ENCODE measurements around the gene TMEM165.
A peak's percentile ranks its signal among the peaks of the same experiment; 100 is the strongest.

TMEM165 gene

GRCh38 chr4:55386073-55386472 is 9.7 kb upstream of the TMEM165 start:
- H3K27me3 Mint-ChIP-seq (ENCODE audit: low read depth): peaks cover 4% of the 10 kb centered on the region

GRCh38 chr4:55386840-55387239 is 8.9 kb upstream of the TMEM165 start:
- no peak overlapping the region for H3K4me3 Mint-ChIP-seq
- no peaks in the 10 kb centered on the region for H3K36me3 Mint-ChIP-seq (ENCODE audit: low read depth)
- TF ChIP-seq, protein P1, sequence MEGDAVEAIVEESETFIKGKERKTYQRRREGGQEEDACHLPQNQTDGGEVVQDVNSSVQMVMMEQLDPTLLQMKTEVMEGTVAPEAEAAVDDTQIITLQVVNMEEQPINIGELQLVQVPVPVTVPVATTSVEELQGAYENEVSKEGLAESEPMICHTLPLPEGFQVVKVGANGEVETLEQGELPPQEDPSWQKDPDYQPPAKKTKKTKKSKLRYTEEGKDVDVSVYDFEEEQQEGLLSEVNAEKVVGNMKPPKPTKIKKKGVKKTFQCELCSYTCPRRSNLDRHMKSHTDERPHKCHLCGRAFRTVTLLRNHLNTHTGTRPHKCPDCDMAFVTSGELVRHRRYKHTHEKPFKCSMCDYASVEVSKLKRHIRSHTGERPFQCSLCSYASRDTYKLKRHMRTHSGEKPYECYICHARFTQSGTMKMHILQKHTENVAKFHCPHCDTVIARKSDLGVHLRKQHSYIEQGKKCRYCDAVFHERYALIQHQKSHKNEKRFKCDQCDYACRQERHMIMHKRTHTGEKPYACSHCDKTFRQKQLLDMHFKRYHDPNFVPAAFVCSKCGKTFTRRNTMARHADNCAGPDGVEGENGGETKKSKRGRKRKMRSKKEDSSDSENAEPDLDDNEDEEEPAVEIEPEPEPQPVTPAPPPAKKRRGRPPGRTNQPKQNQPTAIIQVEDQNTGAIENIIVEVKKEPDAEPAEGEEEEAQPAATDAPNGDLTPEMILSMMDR (IDR thresholded peaks at IDR 0.05; ENCODE audit: unreplicated experiment in 3 of 3): no peak
- H3K27ac Mint-ChIP-seq: no peak overlapping the region
- peaks cover 4% of the 10 kb centered on the region for H3K27me3 Mint-ChIP-seq (ENCODE audit: low read depth)
- no peaks in the 10 kb centered on the region for H3K9me3 Mint-ChIP-seq
- H3K4me1 Mint-ChIP-seq: no peaks in the 10 kb centered on the region

More at GRCh38 chr4:55386073-55386472, 9.7 kb upstream of the TMEM165 start:
- no peaks in the 10 kb centered on the region for H3K4me1 Mint-ChIP-seq
- H3K9me3 Mint-ChIP-seq: no peaks in the 10 kb centered on the region
- H3K36me3 Mint-ChIP-seq (ENCODE audit: low read depth): no peaks in the 10 kb centered on the region
- H3K4me3 Mint-ChIP-seq: no peak overlapping the region
- no peak overlapping the region for H3K27ac Mint-ChIP-seq
- TF ChIP-seq, protein P1 (IDR thresholded peaks at IDR 0.05; ENCODE audit: unreplicated experiment in 3 of 3): no peak

GRCh38 chr4:55393461-55394320 is 2.1 kb upstream of the TMEM165 start:
- Mint-ChIP-seq H3K4me1 (peaks cover 21% of the 10 kb centered on the region), H3K27ac (no peak overlapping the region), H3K27me3 (ENCODE audit: low read depth) (no peaks in the 10 kb centered on the region), H3K36me3 (ENCODE audit: low read depth) (no peaks in the 10 kb centered on the region), H3K9me3 (no peaks in the 10 kb centered on the region), H3K4me3 (peak overlapping the region; percentile 71 to 98 (median 82))
- TF ChIP-seq, protein P1 (IDR thresholded peaks at IDR 0.05; ENCODE audit: unreplicated experiment in 3 of 3): no peak

GRCh38 chr4:55395218-55395528 is 584 bp upstream of the TMEM165 start:
- peaks cover 29% of the 10 kb centered on the region for H3K4me1 Mint-ChIP-seq
- peaks cover 6% of the 10 kb centered on the region for H3K36me3 Mint-ChIP-seq (ENCODE audit: low read depth)
- peak overlapping the region; percentile 94 to 98 (median 95) for H3K4me3 Mint-ChIP-seq
- no peaks in the 10 kb centered on the region for H3K9me3 Mint-ChIP-seq
- peak overlapping the region; percentile 87 to 97 (median 93) for H3K27ac Mint-ChIP-seq
- TF ChIP-seq, protein P1 (IDR thresholded peaks at IDR 0.05; ENCODE audit: unreplicated experiment in 3 of 3): no peak
- no peaks in the 10 kb centered on the region for H3K27me3 Mint-ChIP-seq (ENCODE audit: low read depth)

GRCh38 chr4:55396308-55397125 is 760 bp downstream of the TMEM165 start:
- Mint-ChIP-seq H3K36me3 (ENCODE audit: low read depth) (peaks cover 16% of the 10 kb centered on the region), H3K4me3 (peak overlapping the region; percentile 94 to 99 (median 96)), H3K27me3 (ENCODE audit: low read depth) (no peaks in the 10 kb centered on the region), H3K9me3 (no peaks in the 10 kb centered on the region), H3K4me1 (peaks cover 29% of the 10 kb centered on the region), H3K27ac (peak overlapping the region; percentile 86 to 95 (median 92))
- TF ChIP-seq, protein P1 (IDR thresholded peaks at IDR 0.05; ENCODE audit: unreplicated experiment in 3 of 3): no peak
